HepG2 (cell line): ENCODE measurements around the gene TBC1D22A. TPM values are rescaled to one million over a fixed set of nuclear protein-coding genes. Genes with fewer than 3 reads are reported as not detected.
A peak's percentile ranks its signal among the peaks of the same experiment; 100 is the strongest.

Experiments used
- ATAC-seq: fragments of 200-7000 bp; cut with Tn5 transposase; 3 replicates; pipeline ENCODE4 v1.9.1; 2020; ENCODE audit warnings: mild to moderate bottlenecking, moderate library complexity
- BruUV-seq: library from RNA; stranded (reverse); fragments of 400-500 nt; replicated peaks from 2 replicates; lab custom pipeline; 2021; lab: Mats Ljungman, UMichigan
- CTCF ChIA-PET: fragments of 300-600 bp; formaldehyde crosslinking; extraction: SDS; loops from one replicate; lab custom pipeline; 2021; ENCODE audit warnings: low total read pairs, inconsistent platforms, low intra/inter-chr PET ratio; lab: Yijun Ruan, JAX
- POLR2A ChIA-PET: fragments of 350-600 bp; sonication (Branson Sonifier 250); formaldehyde crosslinking; loops from one replicate; lab custom pipeline; 2020; ENCODE audit warnings: antibody characterized with exemption, inconsistent platforms; lab: Yijun Ruan, JAX
- DNase-seq: peaks from one replicate; pipeline ENCODE4 v3.0.0-alpha.2; 2015; ENCODE audit warnings: low spot score
- FAIRE-seq: peaks from 3 replicates; lab custom pipeline; 2011; peaks lifted over from hg19 to GRCh38; lab: Jason Lieb, UNC
- H2AFZ ChIP-seq: one replicate; pipeline ENCODE4 v1.6.1; 2011; ENCODE audit warnings: low read length, inconsistent platforms
- H3K27ac ChIP-seq: fragments of 300-600 bp; 3 replicates; pipeline ENCODE4 v1.8.0; 2011; ENCODE audit warnings: mixed run types, mild to moderate bottlenecking, mixed read lengths, low read length, inconsistent platforms; ENCODE audit not compliant: insufficient read depth; ENCODE audit errors: extremely low read length
- H3K27me3 ChIP-seq, 2 experiments: fragments of 200-600 bp in 1 of 2; 2 replicates in 1 of 2; 3 replicates in 1 of 2; pipeline versions ENCODE4 v1.6.0 to v1.8.0; 2011; ENCODE audit warnings: low read length in 2 of 2, mild to moderate bottlenecking in 2 of 2, moderate library complexity in 2 of 2, inconsistent platforms in 1 of 2; ENCODE audit not compliant: insufficient read depth in 2 of 2, control insufficient read depth in 1 of 2
- H3K36me3 ChIP-seq, 2 experiments: fragments of 200-600 bp in 1 of 2; replicated peaks in 1 of 2; 2 replicates in 1 of 2; 3 replicates in 1 of 2; pipeline versions ENCODE4 v1.5.1 to v1.8.0; 2011; ENCODE audit warnings: low read length in 2 of 2, inconsistent platforms in 1 of 2; ENCODE audit not compliant: insufficient read depth in 2 of 2, control insufficient read depth in 1 of 2
- H3K4me1 ChIP-seq: 2 replicates; pipeline ENCODE4 v1.5.1; 2012; ENCODE audit warnings: low read length, inconsistent platforms; ENCODE audit not compliant: insufficient read depth
- H3K4me2 ChIP-seq: 2 replicates; pipeline ENCODE4 v1.6.0; 2011; ENCODE audit warnings: low read depth, low read length, inconsistent platforms
- H3K4me3 ChIP-seq, 3 experiments: fragments of 200-600 bp in 1 of 3; sonication (generic), shearing (Covaris generic) in 1 of 3; replicated peaks in 1 of 3; 2 replicates each; pipeline ENCODE4 v1.5.1; 2011 to 2016; ENCODE audit warnings: low read length in 3 of 3, inconsistent platforms in 2 of 3, low read depth in 2 of 3, mild to moderate bottlenecking in 2 of 3, control low read depth in 1 of 3, mixed read lengths in 1 of 3; ENCODE audit not compliant: insufficient read depth in 1 of 3
- H3K79me2 ChIP-seq: one replicate; pipeline ENCODE4 v1.6.1; 2011; ENCODE audit warnings: low read length, inconsistent platforms; ENCODE audit not compliant: insufficient read depth
- H3K9ac ChIP-seq: 2 replicates; pipeline ENCODE4 v1.6.0; 2011; ENCODE audit warnings: mild to moderate bottlenecking, low read depth, low read length, inconsistent platforms; ENCODE audit not compliant: insufficient read depth
- H3K9me3 ChIP-seq: 2 replicates; pipeline ENCODE4 v1.5.1; 2012; ENCODE audit warnings: mild to moderate bottlenecking, low read length
- H4K20me1 ChIP-seq: 2 replicates; pipeline ENCODE4 v1.6.0; 2011; ENCODE audit warnings: inconsistent platforms, mild to moderate bottlenecking, low read length, moderate library complexity; ENCODE audit not compliant: insufficient read depth
- ARHGAP35 ChIP-seq: sonication (generic); formaldehyde crosslinking; IDR thresholded peaks from 2 replicates; pipeline ENCODE4 v1.9.0; 2022; ENCODE audit warnings: mild to moderate bottlenecking, inconsistent platforms, moderate library complexity, missing genetic modification reagents, borderline replicate concordance
- ATF7 ChIP-seq, 2 experiments: fragments of 450-650 bp in 1 of 2; sonication (generic) in 1 of 2; formaldehyde crosslinking in 1 of 2; IDR thresholded peaks; 2 replicates each; pipeline versions ENCODE4 v1.4.0 to v1.6.1; 2016 to 2020; ENCODE audit warnings: antibody characterized with exemption in 1 of 2, mild to moderate bottlenecking in 1 of 2, missing genetic modification reagents in 1 of 2
- CEBPB ChIP-seq: IDR thresholded peaks from 2 replicates; pipeline ENCODE4 v1.6.1; 2011; ENCODE audit warnings: low read depth, low read length, improper control_type of control experiment, borderline replicate concordance
- GRHL1 ChIP-seq: sonication (generic); formaldehyde crosslinking; conservative IDR thresholded peaks from 2 replicates; pipeline ENCODE4 v1.8.0; 2022; ENCODE audit warnings: missing genetic modification reagents
- ISL2 ChIP-seq: sonication (generic); formaldehyde crosslinking; IDR thresholded peaks from 2 replicates; pipeline ENCODE4 v1.5.0; 2020; ENCODE audit warnings: missing genetic modification reagents
- SMAD1 ChIP-seq: sonication (generic); formaldehyde crosslinking; IDR thresholded peaks from 2 replicates; pipeline ENCODE4 v1.4.0; 2020; ENCODE audit warnings: missing genetic modification reagents, low read depth, mild to moderate bottlenecking, borderline replicate concordance
- ZFYVE20 ChIP-seq: sonication (generic); formaldehyde crosslinking; IDR thresholded peaks from 2 replicates; pipeline ENCODE4 v1.8.0; 2023; ENCODE audit warnings: low read depth, mild to moderate bottlenecking, moderate library complexity, missing genetic modification reagents, borderline replicate concordance
- WGBS: methylation state at CpG from one replicate; pipeline ENCODE4 v1.1.6; 2017; ENCODE audit warnings: low lambda C conversion rate; 5-methylcytosine and 5-hydroxymethylcytosine counted together
- in situ Hi-C: cut with HindIII; loops from 2 replicates; pipeline ENCODE4 v1.10.0; 2017; ENCODE audit warnings: low pct_unique_long_range_greater_than_20kb; ENCODE audit not compliant: extremely low pct_ligation_motif_present
- intact Hi-C: fragments of 100-400 bp; cut with micrococcal nuclease; formaldehyde crosslinking; loops from one replicate; pipeline ENCODE4 v1.10.0; 2022; ENCODE audit not compliant: unreplicated experiment
- polyA plus RNA-seq, 8 experiments: library from polyadenylated mRNA; depleted of rRNA in 3 of 8; stranded (reverse) in 7 of 8; unstranded in 1 of 8; fragments of >200 nt; fragmentation: Illumina TruSeq in 4 of 8; extraction: Trizol in 4 of 8; gene quantifications; 2 replicates each; pipeline versions ENCODE4 v1.2.1 to v1.2.3, GENCODE V29; 2011 to 2016; ENCODE audit warnings: low read depth in 4 of 8, missing spikeins in 1 of 8, mixed read lengths in 1 of 8; ENCODE audit not compliant: insufficient read depth in 1 of 8
- total RNA-seq, 5 experiments: library from RNA; depleted of rRNA; stranded (reverse); fragments of >200 nt; fragmentation: Illumina TruSeq; extraction: Trizol; gene quantifications; 2 replicates each; pipeline ENCODE4 v1.2.3, GENCODE V29; 2016; ENCODE audit warnings: low read depth in 1 of 5
- TF ChIP-seq, protein P1 (sequence below): IDR thresholded peaks from 2 replicates; pipeline ENCODE4 v1.6.1; 2016; ENCODE audit warnings: control low read depth

TBC1D22A gene
- total and polyA plus RNA-seq, 2 of the 13 experiments (the other 11 are each of a cell fraction or from before 2014, with no cell fraction given): 17.3 to 18.0 TPM

GRCh38 chr22:47178339-47178738, 415.9 kb downstream of the TBC1D22A start (continued):
- TF ChIP-seq GRHL1 (CRISPR knock-in tag) (no peak), SMAD1 (CRISPR knock-in tag) (no peak), ZFYVE20 (CRISPR knock-in tag) (no peak)
- TF ChIP-seq, protein P1, sequence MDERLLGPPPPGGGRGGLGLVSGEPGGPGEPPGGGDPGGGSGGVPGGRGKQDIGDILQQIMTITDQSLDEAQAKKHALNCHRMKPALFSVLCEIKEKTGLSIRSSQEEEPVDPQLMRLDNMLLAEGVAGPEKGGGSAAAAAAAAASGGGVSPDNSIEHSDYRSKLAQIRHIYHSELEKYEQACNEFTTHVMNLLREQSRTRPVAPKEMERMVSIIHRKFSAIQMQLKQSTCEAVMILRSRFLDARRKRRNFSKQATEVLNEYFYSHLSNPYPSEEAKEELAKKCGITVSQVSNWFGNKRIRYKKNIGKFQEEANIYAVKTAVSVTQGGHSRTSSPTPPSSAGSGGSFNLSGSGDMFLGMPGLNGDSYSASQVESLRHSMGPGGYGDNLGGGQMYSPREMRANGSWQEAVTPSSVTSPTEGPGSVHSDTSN (CRISPR knock-in tag): no peak

- no peak overlapping the region for H3K4me2 ChIP-seq
- ATAC-seq (no peak), DNase-seq (no peak), FAIRE-seq (no peak)
- in situ Hi-C loops: no loop called here
- no peaks in the 10 kb centered on the region for H4K20me1 ChIP-seq
- H3K4me1 ChIP-seq: no peaks in the 10 kb centered on the region
- POLR2A ChIA-PET: no interaction called here
- no peaks in the 10 kb centered on the region for H3K36me3 ChIP-seq
- no peaks in the 10 kb centered on the region for H3K9me3 ChIP-seq
- TF ChIP-seq ARHGAP35 (CRISPR knock-in tag) (no peak), ISL2 (CRISPR knock-in tag) (no peak), CEBPB (peak; percentile 22; the same call in 1 of the 2 replicates), ATF7 (IDR thresholded peaks at IDR 0.05) (peak; percentile 55), ATF7 (CRISPR knock-in tag; IDR thresholded peaks at IDR 0.05) (no peak)
- TF ChIP-seq, all 625 proteins: peak for 2
- H3K27ac ChIP-seq: no peak overlapping the region
- intact Hi-C loops: loop anchor here (10.0 kb wide), 1 partner anchor 76 kb away; no protein-coding TSS in a partner anchor
- H3K79me2 ChIP-seq: no peaks in the 10 kb centered on the region
- H3K9ac ChIP-seq: no peak overlapping the region
- 71% methylated on average over 2 of the region's 2 CpGs for WGBS
- H3K27me3 ChIP-seq: no peaks in the 10 kb centered on the region
- H3K4me3 ChIP-seq: no peak overlapping the region
- no peak overlapping the region for H2AFZ ChIP-seq
- CTCF ChIA-PET: no interaction called here
- BruUV-seq: no TSS peak
Measured at GRCh38 chr22:47180796-47181195, 418.3 kb downstream of the TBC1D22A start.
